Gastroesophageal sphincter (tissue), 4 donors: ENCODE results near the gene LYG1. TPM values are rescaled to one million over a fixed set of nuclear protein-coding genes. Genes with fewer than 3 reads are reported as not detected.
A peak's percentile ranks its signal among the peaks of the same experiment; 100 is the strongest.
"Not testable (repeated sequence)": the region's sequence is repeated elsewhere in the genome, so short reads cannot be mapped to it uniquely, and the experiment has no call there.

ENCODE experiments used
- ATAC-seq: fragments of 150-250 bp; one replicate; pipeline ENCODE4 v1.9.1; 2016; ENCODE audit warnings: mild to moderate bottlenecking, moderate library complexity
- H3K27ac ChIP-seq, 4 donors: fragments of 200-600 bp; sonication (generic) in 3 of 4; 1 replicate in 3 of 4; 2 replicates in 1 of 4; pipeline ENCODE4 v1.5.1; 2016 to 2019
- H3K27me3 ChIP-seq: fragments of 200-600 bp; sonication (generic); one replicate; pipeline ENCODE4 v1.5.1; 2019
- H3K36me3 ChIP-seq, 2 donors: fragments of 200-600 bp; sonication (generic); one replicate each; pipeline ENCODE4 v1.5.1; 2019; ENCODE audit warnings: control low read depth in 1 of 2
- H3K4me1 ChIP-seq, 3 donors: fragments of 200-600 bp; sonication (generic); 1 replicate in 2 of 3; 2 replicates in 1 of 3; pipeline ENCODE4 v1.5.1; 2016 to 2019; ENCODE audit warnings: control low read depth in 2 of 3
- H3K4me3 ChIP-seq, 2 donors: fragments of 200-600 bp; sonication (generic); one replicate each; pipeline ENCODE4 v1.5.1; 2019; ENCODE audit warnings: mild to moderate bottlenecking in 1 of 2, moderate library complexity in 1 of 2
- H3K9me3 ChIP-seq, 3 donors: fragments of 200-600 bp; sonication (generic); one replicate each; pipeline ENCODE4 v1.5.1; 2017 to 2019; ENCODE audit warnings: control low read depth in 2 of 3
- EP300 ChIP-seq: sonication (generic); formaldehyde crosslinking; IDR thresholded peaks from one replicate; pipeline ENCODE4 v1.6.1; 2017; ENCODE audit warnings: antibody characterized with exemption, mild to moderate bottlenecking
- POLR2A ChIP-seq, 2 donors: fragments of 450-650 bp; IDR thresholded peaks; one replicate each; pipeline ENCODE4 v1.6.1; 2017; ENCODE audit warnings: antibody characterized with exemption in 2 of 2, mild to moderate bottlenecking in 2 of 2, moderate library complexity in 1 of 2
- POLR2AphosphoS5 ChIP-seq: sonication (generic); formaldehyde crosslinking; IDR thresholded peaks from one replicate; pipeline ENCODE4 v1.6.1; 2017; ENCODE audit warnings: antibody characterized with exemption
- WGBS, 2 donors: methylation state at CpG; one replicate each; pipeline ENCODE4 v1.1.5; 2018; ENCODE audit warnings: low coverage in 1 of 2; 5-methylcytosine and 5-hydroxymethylcytosine counted together
- total RNA-seq, 4 donors: library from RNA; depleted of rRNA; stranded (reverse); fragments of >200 nt; gene quantifications; one replicate each; pipeline ENCODE4 v1.1.0, GENCODE V29; 2016
- TF ChIP-seq, protein P1 (sequence below), 4 experiments: fragments of 200-600 bp in 2 of 4; fragments of 450-650 bp in 2 of 4; sonication (generic) in 1 of 4; IDR thresholded peaks; one replicate each; pipeline ENCODE4 v1.5.1; 2017 to 2019; ENCODE audit warnings: antibody characterized with exemption in 4 of 4, mild to moderate bottlenecking in 2 of 4, moderate library complexity in 2 of 4

Gene LYG1
- total RNA-seq, 4 donors from 2014 or later, result 0.58 to 1.2 TPM; not detected in 2

DNA sequence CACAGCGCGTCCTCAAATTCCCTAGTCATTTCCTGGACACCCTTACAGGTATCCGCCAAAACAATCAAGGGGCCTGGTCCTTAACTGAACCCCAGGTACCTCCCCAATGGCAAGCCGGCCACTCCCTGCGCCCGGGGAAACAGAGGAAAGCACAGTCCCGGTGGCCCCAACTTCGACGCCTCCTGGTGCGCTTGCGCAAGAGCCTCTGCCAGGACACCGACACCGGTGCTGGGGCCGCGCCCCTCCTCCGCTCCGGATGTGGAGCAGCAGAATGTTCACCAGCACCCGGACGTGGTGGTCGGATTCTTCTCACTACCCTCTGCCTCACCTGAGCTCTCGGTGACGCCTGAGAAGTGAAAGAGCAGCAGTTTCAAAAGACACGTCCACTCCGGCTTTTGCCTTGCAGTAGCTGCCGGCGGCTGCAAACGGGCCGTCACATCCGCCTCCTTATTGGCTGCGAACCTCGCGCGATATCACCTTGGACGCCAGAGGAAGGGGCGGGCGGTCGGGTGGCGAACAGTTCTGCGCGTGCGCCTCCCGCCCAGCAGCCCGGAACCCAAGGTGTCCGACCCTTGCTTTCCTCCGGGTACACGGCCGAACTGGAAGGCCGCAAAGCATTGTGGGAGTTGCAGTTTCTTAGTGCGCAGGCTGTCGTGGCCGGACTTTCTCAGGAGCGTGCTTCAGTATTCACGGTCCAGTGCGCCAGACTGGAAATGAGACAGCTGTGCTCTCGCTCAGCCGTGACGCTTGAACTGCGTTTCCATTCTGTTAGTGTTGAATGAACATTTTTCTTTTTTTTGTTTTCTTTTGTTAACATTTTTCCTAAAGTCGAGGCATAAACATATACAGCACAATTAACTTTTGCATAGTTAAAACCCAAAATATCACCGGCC is 35.2 kb upstream of the LYG1 start, which contains the start of gene TXNDC9:
Gene TXNDC9, minus strand, starts transcription at position 423 of the 893 bp plus-strand sequence. CDS start 3,123 bp downstream, outside the sequence.
- TF ChIP-seq, protein P1, sequence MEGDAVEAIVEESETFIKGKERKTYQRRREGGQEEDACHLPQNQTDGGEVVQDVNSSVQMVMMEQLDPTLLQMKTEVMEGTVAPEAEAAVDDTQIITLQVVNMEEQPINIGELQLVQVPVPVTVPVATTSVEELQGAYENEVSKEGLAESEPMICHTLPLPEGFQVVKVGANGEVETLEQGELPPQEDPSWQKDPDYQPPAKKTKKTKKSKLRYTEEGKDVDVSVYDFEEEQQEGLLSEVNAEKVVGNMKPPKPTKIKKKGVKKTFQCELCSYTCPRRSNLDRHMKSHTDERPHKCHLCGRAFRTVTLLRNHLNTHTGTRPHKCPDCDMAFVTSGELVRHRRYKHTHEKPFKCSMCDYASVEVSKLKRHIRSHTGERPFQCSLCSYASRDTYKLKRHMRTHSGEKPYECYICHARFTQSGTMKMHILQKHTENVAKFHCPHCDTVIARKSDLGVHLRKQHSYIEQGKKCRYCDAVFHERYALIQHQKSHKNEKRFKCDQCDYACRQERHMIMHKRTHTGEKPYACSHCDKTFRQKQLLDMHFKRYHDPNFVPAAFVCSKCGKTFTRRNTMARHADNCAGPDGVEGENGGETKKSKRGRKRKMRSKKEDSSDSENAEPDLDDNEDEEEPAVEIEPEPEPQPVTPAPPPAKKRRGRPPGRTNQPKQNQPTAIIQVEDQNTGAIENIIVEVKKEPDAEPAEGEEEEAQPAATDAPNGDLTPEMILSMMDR (IDR thresholded peaks at IDR 0.05), result no peak
- peak; percentile 26 to 50 for TF ChIP-seq POLR2A (IDR thresholded peaks at IDR 0.05)
- peak; percentile 82 for TF ChIP-seq POLR2AphosphoS5
- peak within 1 kb of the TSS; percentile 85 to 93 (median 89) for H3K27ac ChIP-seq
- H3K4me1 ChIP-seq, result peaks cover 8 to 55% (median 16%) of the 10 kb centered on the region in 3 donors
- ATAC-seq, result peak; percentile 96
- no peaks in the 10 kb centered on the region for H3K9me3 ChIP-seq
- WGBS, 2 donors, result 0% methylated on average over 10 to 21 of the region's 60 CpGs
- H3K36me3 ChIP-seq, result peaks cover 0 to 21% of the 10 kb centered on the region in 2 donors
- H3K4me3 ChIP-seq, result peak within 1 kb of the TSS; percentile 85 to 95
- no peaks in the 10 kb centered on the region for H3K27me3 ChIP-seq

DNA sequence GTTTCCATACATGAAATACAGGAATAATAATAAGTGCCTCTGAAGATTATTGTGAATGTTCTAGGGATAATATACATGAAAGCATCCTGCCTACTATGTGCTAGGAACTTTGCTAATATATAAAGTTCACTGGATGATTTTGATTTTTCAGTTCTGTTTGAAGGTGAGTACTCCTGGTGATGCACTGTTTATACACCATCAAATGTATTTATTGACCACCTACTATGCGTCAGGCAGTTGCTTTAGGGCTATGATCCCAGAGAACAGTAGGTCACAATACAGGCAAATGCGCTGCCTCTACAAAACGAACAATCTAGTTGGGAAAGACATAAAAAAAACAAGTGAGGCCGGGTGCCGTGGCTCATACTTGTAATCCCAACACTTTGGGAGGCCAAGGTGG is 24.4 kb upstream of the LYG1 start:
- Histone ChIP-seq H3K4me1 (no peaks in the 10 kb centered on the region), H3K27me3 (no peaks in the 10 kb centered on the region), H3K9me3 (no peaks in the 10 kb centered on the region), H3K4me3 (no peak overlapping the region), H3K36me3 (peaks cover 0 to 96% of the 10 kb centered on the region in 2 donors), H3K27ac (no peak overlapping the region)
- TF ChIP-seq POLR2A (IDR thresholded peaks at IDR 0.05), result no peak
- TF ChIP-seq, protein P1 (IDR thresholded peaks at IDR 0.05), result no peak
- TF ChIP-seq POLR2AphosphoS5, result no peak
- TF ChIP-seq EP300, result no peak
- ATAC-seq, result no peak
- 94 to 100% methylated on average over 2 to 5 of the region's 5 CpGs for WGBS, 2 donors

DNA sequence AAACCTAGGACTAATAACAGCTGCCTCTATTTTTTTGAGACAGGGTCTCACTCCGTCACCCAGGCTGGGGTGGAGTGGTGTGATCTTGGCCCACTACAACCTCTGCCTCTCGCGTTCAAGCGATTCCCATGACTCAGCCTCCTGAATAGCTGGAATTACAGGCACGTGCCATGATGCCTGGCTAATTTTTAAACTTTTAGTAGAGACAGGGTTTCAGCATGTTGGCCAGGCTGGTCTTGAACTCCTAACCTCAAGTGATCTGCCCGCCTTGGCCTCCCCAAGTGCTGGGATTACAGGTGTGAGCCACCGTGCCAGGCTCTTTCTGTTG is 16.8 kb upstream of the LYG1 start:
- not testable (repeated sequence) for H3K9me3 ChIP-seq, ATAC-seq, H3K27me3 ChIP-seq, H3K4me1 ChIP-seq, H3K27ac ChIP-seq, H3K4me3 ChIP-seq
- H3K36me3 ChIP-seq, result peaks cover 0 to 67% of the 10 kb centered on the region in 2 donors
- 100% methylated on average over 2 to 6 of the region's 7 CpGs for WGBS, 2 donors

DNA sequence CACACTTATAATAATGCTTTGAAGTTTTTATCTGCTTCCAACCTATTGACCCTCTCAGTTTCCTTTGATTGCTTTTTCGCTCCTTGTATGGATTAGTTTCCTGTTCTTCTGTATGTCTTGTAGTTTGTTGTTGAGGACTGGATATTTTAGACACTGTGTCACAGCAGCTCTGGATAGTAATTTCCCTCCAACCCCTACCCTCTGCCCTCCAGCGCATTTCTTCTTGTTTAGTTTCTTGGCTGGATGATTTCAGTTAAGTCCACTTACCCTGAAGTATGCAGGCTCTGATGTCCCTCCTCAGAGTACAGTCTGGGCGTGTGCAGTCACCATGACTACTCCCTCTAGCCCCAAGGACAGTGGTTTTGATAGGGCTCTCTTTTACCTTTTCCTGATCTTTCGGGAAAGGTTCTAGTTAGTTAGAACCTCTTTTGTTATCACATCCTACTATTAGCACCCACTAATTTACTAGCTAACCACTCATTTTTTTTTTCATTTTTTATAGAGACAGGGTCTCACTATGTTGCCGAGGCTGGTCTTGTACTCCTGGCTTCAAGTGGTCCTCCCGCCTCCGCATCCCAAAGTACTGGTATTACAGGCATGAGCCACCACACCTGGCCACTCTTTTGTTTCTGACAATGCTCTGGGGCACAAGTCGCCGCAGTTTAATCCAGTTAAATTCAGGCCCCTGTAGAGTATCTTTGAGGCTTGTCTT is 16.3 kb upstream of the LYG1 start:
- Histone ChIP-seq H3K27me3 (no peaks in the 10 kb centered on the region), H3K36me3 (peaks cover 0 to 62% of the 10 kb centered on the region in 2 donors), H3K4me3 (no peak overlapping the region), H3K4me1 (no peaks in the 10 kb centered on the region), H3K27ac (no peak overlapping the region), H3K9me3 (no peaks in the 10 kb centered on the region)
- TF ChIP-seq EP300 (no peak), POLR2AphosphoS5 (no peak), POLR2A (IDR thresholded peaks at IDR 0.05) (no peak)
- TF ChIP-seq, protein P1 (IDR thresholded peaks at IDR 0.05), result no peak
- 95 to 100% methylated on average over 1 to 9 of the region's 9 CpGs for WGBS, 2 donors
- no peak for ATAC-seq

DNA sequence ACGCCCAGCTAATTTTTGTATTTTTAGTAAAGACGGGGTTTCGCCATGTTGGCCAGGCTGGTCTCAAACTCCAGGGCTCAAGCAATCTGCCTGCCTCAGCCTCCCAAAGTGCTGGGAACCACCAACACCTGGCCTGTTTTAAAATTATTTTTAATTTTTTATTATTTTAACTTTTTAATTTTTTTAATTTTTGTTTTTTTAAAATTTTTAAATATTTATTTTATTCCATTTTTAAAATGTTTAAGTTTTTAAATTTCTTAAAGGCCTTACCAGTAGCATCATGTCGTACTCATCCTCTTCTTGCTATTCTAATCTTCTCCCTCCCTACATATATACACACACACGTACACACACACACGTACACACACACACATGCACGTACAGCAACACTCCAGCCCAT is 1.4 kb downstream of the LYG1 start:
- no peak for ATAC-seq
- TF ChIP-seq EP300, result no peak
- TF ChIP-seq, protein P1 (IDR thresholded peaks at IDR 0.05), result no peak
- TF ChIP-seq POLR2A (IDR thresholded peaks at IDR 0.05), result no peak
- no peak for TF ChIP-seq POLR2AphosphoS5

More for the DNA sequence above, 1.4 kb downstream of the LYG1 start:
- H3K4me3 ChIP-seq, result no peak overlapping the region
- 96 to 98% methylated on average over 3 to 6 of the region's 7 CpGs for WGBS, 2 donors
- H3K4me1 ChIP-seq, result no peaks in the 10 kb centered on the region
- H3K36me3 ChIP-seq, result peaks cover 0 to 28% of the 10 kb centered on the region in 2 donors
- H3K9me3 ChIP-seq, result no peaks in the 10 kb centered on the region
- H3K27me3 ChIP-seq, result no peaks in the 10 kb centered on the region
- no peak overlapping the region for H3K27ac ChIP-seq
